Right renal cortex interstitium (tissue), 3 donors: Measurements from ENCODE around the gene DLGAP1. TPM values are rescaled to one million over a fixed set of nuclear protein-coding genes. Genes with fewer than 3 reads are reported as not detected.
A peak's percentile ranks its signal among the peaks of the same experiment; 100 is the strongest.
"Not testable (repeated sequence)": the region's sequence is repeated elsewhere in the genome, so short reads cannot be mapped to it uniquely, and the experiment has no call there.

Experiments used
- DNase-seq, 3 donors: peaks; one replicate each; pipeline ENCODE4 v3.0.0-alpha.2; 2013; ENCODE audit warnings: low read depth in 3 of 3, low spot score in 2 of 3
- polyA plus RNA-seq, 3 donors: library from polyadenylated mRNA; unstranded; fragments of 120-200 nt; gene quantifications; one replicate each; pipeline ENCODE4 v1.2.1, GENCODE V29; 2013; ENCODE audit not compliant: insufficient read length in 3 of 3

DLGAP1 gene
- polyA plus RNA-seq = 1 to 10 TPM; 4.3 to 5.8 (median 4.8) TPM

DNA sequence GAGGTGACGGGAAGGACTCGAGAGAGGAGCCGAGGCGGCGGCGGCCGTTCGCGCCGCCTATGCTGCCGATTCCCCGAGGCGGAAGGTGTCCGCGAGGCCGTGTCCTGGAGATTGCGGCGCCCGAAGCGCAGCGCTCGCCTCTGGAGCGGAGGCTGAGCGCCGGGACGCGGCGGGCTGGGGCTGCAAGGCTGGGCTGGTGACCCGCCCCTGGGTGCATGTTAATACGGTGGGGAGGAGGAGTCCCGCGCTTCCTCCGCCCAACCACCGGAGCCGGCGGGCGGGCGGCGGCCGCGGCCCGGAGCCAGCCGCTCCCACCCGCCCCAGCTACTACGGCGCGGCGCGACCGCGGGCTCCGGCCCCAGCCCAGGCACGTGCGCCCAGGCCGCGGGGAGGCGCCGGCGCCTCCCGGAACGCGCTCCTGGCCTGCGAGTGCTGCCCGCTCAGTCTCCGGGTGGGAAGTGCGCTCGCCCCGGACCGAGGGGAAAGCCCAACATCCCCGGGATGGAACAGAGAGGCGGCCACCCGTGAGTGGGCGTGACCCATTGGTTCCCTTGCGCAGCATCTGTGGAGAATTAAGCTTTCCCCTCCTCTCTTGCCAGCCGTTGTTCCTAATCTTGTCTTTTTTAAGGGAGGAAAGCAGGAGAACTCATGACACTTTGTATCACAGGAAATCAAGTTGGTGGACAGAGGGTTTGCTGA is at the start of gene DLGAP1:
Gene DLGAP1 (minus strand): TSS at position 195 of the 699 bp plus-strand sequence.
- DNase-seq = peak in 2 of 3 donors; percentile 49 to 61

DNA sequence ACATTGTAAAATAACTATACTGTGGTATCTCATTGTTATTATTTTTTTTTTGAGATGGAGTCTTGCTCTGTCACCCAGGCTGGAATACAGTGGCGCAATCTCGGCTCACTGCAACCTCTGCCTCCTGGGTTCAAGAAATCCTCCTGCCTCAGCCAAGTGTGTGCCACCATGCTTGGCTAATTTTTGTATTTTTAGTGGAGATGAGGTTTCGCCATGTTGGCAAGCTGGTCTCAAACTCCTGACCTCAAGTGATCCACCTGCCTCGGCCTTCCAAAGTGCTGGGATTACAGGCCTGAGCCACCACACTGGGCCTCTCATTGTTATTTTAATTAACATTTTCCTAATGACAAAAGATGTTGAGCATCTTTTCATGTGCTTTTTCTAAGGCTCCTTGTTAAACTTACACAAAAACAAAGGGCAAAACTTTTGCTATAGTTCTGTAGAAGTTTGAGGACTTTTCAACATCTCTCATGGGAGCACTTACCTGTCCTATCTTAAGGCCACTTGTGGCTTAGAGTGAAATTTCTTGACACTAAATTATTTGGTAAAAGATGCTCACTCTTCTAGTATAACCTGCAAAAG is 39.7 kb upstream of the DLGAP1 start:
- DNase-seq = not testable (repeated sequence)

DNA sequence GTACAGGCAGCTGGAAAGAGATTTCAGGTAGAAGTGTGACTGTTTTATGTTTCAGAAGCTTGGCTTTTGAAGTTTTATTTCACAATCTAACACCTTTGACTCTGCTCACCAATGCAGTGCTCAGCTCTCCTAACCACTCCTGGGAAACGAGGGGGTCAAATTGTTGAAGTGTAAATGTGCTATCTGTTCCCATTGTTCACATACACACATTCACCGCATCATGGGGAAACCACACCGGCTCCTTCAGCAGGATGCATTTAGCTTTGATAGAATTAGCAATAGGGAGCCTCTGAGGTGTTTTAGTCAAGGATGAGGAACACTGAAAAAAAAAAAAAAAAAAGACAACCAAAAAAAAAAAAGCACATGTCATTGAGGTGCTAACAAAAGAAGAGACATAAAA is 13.4 kb upstream of the DLGAP1 start:
- no peak for DNase-seq

DNA sequence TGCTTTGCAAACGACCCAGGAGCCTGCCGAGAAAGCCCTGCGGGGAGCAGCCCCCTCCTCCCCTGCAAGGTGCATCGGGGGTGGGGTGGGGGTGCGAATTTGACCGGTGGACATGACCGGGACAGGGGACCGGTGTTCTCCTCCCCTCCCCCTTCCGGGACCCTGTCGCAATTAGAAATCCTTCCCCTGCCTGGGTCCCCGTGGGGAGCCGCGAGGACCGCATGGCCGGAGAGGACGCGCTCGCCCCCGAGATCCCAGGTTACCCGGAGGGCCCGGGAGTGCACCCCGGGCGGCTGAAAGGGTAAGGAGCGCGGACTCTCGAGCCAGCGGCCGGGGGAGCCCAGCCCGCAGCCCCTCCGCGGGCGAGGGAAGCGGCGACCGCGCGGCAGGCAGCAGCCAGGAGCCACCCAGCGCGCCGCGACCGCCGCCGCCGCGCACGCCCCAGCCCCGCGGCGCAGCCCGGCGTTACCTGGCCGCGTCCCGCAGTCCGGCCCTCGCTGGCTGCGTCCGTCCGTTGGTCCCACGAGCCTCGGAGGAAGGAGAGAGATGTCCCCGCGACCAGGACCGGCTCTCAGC is 482 bp downstream of the DLGAP1 start:
- DNase-seq = no peak

DNA sequence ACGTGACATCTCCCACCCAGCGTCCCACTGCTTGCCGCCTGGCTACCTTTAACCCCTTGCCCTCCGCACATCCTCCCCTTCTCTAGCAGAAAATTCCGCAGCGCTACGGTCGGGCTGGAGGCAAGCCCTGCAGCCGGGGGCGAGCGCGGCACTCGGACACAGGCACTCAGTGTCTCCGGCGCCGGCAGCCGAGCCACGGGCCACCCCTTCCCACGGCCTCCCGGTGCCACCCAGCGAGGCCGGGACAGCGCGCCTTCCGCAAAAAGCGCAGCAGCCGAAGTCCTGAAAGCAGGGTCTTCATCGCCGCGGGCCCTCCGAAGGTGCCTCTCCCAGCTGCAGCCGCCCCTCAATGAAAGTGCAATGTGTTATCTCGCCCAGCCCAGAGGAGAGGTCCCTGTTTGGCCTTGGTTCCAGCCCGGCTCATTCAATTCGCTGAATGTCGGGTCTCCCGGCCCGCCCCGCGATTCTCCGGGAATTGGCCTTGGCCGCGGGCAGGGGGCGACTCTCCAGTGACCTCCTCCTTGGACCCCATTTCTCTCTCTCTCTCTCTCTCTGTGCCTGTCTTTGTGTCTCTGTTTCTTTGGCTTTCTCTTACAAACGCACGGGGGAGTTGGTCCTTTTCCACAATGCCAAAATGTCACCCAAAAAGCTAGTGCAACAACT is 1.1 kb downstream of the DLGAP1 start:
- no peak for DNase-seq

DNA sequence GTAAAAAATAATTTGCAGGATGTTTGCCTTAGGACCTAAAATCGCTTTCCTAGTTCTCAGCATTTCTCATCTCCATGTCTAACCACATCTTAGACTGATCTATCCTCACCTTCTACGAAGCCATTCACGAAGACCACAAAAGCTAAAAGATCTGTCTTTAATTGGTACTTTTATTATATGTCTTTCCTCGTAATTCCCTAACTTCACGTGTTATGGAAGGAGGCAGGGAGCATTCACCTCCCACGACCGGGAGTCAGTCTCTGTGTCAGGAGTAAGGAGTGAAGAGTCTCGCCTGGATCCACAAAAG is 1.6 kb downstream of the DLGAP1 start:
- no peak for DNase-seq

DNA sequence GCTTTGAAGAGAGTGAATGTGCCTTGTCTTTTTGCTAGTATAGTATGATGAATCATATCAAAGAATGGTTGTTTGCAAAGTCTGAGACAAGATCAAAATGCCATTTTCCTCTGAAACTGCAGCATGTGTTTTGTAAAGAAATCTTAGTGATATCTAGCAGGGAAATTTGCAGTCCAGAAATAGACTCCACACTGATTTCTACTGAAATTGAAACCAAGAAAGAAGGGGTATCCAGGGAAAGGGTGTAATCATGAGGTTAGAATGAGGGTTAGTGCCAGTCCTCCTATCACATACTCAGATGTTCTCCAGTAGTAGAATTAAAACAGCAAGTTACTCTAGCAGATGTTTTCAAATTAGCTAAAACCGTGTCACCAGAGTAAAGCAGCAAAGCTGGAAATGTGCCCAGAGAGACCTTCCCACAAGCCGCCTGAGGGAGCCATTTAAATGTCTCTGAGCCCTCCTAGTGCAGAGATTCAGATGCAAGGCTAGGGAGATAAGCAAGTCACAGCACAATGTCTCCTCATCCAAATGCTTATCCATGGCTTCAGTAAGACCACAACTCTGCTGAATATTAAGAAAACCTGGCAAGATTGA is 4.9 kb downstream of the DLGAP1 start:
- DNase-seq = no peak

DNA sequence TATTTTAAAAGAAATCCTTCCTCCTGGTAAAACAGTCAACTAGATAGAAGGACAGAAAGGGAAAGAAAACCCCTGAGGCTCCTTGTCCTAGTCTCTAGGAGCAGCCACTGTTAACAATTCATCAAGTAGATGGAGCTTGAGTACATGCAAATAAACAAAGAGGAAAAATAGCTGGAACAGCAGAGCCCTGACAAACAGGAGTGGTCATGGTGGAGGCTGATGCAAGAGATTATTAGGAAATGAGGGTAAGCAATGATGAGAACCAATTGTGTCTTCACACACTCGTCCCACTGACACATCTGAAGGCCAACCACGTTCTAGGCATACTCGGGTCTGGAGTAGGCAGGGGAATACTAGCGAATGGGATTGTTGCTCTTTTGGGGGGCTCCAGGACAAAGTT is 9.2 kb downstream of the DLGAP1 start:
- no peak for DNase-seq

DNA sequence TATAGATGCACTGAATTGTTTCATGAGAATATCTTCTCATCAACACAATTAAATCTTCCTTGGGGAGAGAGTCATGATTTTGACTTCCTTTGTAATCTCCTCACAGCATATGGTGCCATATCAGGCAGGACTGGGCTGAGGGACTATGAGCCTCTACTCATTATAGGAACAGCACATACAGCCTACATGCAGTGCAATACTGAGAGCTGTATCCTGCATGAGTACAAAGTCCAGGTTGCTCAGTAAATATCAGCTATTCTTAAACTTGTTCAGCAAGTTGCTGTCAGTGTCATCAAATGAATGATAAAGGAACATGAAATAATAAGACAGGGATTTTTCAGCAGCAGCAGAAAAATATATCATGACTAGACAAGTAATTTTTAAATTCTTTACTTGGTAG is 10.8 kb downstream of the DLGAP1 start:
- DNase-seq = no peak

DNA sequence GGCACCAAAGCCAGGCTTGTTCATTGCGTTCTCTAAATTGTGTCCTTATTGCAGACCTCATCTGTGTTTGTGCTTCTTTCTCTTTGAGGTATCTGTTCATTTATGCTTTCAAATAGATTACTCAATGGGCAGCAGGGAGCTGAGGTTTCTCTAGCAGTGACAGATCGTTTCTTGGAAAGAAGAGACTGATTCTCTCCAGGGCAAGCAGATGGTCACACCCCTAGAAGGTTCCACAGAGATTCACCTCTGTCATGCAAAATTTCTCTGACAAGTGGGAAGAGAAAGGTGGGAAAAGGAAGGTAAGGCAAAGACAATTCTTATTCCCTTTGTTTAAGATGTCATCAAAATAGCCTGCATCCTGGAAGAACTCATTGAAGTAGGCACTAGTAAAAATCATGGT is 14.0 kb downstream of the DLGAP1 start:
- DNase-seq = no peak

DNA sequence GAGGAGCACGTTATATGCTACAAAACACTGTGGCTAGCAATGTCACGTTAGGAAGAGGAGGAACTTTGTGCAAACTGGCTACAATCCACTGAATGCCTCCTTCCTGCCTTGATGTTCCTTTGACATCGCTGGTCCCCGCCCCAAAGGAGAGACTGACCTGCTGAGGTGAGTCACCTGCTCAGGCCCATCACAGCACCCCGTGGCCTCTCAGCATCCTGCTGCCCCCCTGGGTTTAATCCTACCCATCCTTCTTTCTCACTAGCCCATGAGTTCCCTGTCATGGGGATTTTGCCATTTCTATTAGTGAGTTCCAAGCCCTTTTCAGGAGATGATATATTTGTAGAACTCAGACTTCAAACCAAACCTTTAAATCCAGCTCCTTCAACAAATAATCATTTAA is 16.2 kb downstream of the DLGAP1 start:
- no peak for DNase-seq

DNA sequence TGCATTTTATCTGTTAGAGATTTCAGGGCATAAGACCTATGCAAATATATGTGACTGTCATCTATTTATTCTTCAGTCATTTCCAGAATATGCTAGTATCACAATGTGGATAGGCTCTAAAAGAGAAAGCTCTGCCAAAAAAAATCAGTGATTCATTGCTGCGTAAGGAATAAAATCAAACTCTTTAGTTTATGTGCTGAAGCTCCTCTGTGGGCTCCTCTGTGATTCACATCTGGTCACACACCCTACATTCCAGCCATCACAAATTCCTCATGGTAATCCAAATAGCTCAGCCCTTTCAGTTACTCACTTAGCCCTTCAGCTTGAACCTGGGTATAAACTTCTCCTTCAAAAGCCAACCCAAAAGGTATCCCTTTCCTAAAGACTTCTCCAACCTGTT is 21.4 kb downstream of the DLGAP1 start:
- DNase-seq = no peak

DNA sequence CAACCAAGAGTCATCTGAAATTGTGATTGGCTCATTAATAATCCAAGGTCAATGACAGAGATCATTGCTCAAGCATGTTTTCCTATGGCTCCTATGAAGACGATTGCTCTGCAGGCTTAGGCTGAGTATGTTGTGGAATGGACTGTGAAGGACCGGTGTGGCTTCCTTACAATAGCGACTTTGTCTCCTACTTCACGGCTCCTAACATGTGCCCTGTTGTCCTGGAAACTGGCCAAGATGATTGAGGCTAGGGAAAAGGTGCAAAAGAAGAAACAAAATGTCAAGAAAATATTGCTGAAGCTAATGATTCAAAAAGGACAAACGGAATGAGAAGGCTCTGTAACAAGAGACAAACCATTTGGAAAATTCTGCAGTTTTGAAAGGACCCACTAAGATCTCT is 24.3 kb downstream of the DLGAP1 start:
- DNase-seq = no peak

DNA sequence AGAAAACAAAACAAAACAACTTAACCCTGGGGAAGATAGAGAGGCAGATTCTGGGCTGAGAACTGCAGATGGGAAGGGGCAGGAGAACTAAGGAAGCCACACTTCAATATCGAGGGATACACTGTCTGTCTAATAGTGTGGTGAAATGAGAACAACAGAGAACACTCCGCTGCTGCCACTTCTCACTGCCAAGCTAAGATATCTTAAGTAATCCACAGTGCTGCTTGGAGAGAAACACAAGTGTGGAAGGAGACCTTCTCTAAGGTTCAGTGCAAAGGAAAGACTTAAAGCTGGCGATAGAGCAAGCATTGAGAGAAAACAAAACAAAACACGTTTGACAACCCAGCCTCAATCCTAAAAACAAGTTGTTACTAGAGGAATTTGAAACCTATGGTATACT is 37.4 kb downstream of the DLGAP1 start:
- DNase-seq = no peak

DNA sequence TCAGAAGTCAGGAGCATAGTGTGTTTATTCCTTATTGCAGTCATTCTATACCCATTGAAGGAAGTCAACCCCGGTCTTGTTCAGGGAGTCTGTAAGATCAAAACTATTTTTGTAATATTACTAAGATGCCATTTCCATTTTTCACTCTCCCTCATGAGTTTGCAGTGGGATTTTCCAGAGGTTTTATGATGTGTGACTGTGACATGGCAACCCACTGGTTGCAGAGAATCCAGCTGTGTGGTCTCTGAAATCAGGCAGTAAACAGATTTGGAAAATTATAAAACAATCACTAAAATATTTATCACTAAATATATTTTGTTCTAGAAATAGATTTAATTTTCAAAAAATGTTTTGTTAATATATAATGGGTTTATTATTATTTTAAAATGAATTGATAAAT is 38.1 kb downstream of the DLGAP1 start:
- DNase-seq = no peak

DNA sequence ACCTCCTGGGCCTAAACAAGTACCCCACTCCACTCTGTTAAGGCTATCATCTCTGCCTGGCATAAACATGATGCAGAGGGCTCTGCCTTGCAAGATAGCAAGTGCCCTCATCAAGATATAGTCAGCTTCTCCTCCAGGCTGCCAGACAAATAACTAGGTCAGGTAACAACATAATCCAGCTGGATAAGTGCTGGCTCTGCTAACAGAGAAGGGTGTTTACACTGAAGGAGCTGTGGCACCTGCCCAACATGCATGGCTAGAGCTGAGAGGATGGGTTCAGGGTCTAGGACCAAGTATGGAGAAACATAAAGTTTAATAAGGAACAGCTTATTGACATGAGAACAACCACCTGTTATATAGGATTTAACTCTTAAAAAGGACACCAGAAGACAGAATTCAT is 42.8 kb downstream of the DLGAP1 start:
- DNase-seq = no peak

DNA sequence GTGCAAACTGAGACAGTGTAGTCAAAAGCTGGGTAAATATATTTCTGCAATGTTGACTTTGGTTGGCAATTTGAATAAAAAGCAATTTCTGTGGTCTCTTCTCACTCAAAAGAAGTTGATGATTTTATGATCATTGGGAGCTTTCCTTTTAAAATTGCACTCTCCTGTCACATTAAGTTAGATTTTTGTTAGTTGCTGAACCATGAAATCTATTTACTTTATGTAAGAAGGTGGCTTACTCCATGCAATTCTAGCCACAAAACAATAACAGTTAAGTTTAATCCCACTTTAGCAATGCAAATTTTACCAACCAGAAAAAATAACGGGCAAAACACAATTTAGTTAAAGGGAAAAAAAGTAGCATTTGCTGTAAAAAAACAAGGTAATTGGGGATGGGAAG is 48.3 kb downstream of the DLGAP1 start:
- DNase-seq = no peak

DNA sequence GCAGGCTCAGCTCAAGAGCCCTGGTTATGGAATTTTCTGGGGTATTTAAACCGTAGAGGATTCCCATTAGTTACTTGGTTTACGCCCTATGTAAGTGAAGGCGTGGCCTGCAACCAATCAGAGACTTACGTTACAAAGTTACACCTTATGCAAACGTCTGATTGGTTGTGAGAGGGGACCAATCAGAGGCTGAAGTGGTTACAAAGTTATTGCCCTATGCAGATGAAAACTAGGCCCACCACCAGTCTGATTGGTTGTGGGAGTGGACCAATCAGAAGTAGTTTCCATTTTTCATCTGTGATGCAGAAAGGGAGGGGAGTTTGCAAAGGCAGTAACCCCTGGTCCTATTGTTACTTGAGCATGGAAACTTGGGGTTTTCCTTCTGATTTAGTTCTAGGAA is 49.1 kb downstream of the DLGAP1 start:
- DNase-seq = no peak

DNA sequence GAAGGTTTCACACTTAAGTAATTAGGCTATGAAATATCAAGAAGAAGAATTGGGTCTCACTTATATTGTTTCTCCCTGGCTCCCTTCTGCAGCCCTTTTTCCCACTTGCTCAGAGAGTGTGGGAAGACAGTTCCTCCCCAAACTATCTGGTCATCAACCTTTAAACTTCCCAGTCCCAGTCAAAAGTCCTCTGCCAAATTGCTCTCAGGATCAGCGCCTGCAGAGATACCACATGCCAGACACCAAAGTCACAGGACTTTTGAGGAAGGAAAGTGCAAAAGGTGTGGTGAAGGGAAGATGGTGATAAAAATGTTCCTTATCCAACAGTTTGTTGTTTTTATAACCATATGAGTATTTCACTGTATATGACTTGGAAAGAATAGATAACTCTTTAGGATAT is 51.3 kb downstream of the DLGAP1 start:
- no peak for DNase-seq

DNA sequence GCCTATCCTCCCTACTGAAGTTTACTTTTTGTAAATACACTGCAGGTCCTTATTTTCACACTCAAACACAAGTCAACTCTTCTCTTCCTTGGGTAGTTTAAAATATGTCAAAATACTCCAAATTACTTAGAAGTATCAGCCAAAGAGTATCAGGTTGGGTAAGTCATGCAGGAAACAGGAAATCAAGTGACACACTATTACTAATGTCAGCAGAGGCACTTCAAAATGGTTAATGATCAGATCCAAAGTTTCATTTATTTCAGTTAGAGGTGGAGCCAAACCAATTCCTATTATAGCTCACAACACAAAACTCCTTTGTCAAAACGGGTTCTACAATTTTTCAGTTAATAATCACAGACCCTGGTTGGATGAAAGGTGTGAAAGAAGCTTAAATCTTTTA is 54.2 kb downstream of the DLGAP1 start:
- DNase-seq = no peak

DNA sequence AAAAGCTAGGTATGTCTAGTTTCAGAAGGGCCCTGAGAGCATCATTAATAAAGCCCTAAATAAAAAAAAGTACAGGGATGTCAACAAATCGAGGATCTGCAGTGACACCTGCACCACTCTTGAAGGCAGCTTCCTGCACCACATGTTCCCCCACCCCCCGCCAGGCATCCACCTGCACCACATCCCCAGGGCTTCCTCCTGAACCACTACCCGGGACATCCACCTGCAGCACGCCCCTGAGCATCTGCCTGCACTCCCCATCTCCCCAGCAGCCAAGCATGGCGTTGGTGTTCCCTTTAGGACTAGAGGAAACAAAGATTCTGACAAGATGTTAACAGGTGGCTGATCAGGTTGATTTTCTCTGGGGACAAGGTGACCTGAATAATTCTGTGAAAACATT is 55.2 kb downstream of the DLGAP1 start:
- no peak for DNase-seq

DNA sequence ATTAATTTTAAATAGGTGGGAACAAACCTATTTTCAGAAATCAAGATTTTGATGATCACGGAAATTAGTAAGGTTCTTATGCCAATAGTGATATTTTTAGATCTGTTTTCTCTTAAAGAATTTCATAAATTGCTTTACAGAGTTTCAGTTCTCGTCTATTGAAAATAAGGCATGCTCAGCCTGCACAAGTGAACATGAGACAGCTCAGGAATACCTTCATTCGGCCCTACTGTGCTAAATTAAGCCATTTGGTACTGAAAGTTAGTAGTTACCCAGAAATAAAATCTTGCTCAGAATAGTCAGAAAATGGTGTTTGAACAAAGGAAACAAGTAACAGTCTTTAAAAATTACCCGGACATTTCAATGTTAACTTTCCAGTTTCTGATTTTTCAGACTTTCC is 60.4 kb downstream of the DLGAP1 start:
- DNase-seq = no peak
